KMS-11 (cell line): ENCODE results near the gene BCCIP.

Experiments
- H2AFZ ChIP-seq: fragments of 200-600 bp; sonication (generic); 2 replicates; pipeline ENCODE4 v1.6.1; 2016; ENCODE audit warnings: antibody characterized with exemption, mixed run types, low read depth
- H3K27ac ChIP-seq: fragments of 200-600 bp; sonication (generic); 2 replicates; pipeline ENCODE4 v1.6.1; 2016; ENCODE audit warnings: mild to moderate bottlenecking, mixed run types
- H3K27me3 ChIP-seq: fragments of 200-600 bp; sonication (generic); 2 replicates; pipeline ENCODE4 v1.6.1; 2017; ENCODE audit warnings: mild to moderate bottlenecking, low read depth, mixed run types, moderate library complexity; ENCODE audit not compliant: insufficient read depth
- H3K36me3 ChIP-seq: fragments of 200-600 bp; sonication (generic); 2 replicates; pipeline ENCODE4 v1.6.1; 2017; ENCODE audit warnings: mild to moderate bottlenecking, mixed run types; ENCODE audit not compliant: insufficient read depth
- H3K4me1 ChIP-seq: fragments of 200-600 bp; sonication (generic); 2 replicates; pipeline ENCODE4 v1.6.1; 2016; ENCODE audit warnings: mild to moderate bottlenecking, low read depth, mixed run types; ENCODE audit not compliant: poor library complexity, severe bottlenecking
- H3K4me2 ChIP-seq: fragments of 200-600 bp; sonication (generic); 2 replicates; pipeline ENCODE4 v1.7.0; 2016; ENCODE audit warnings: mild to moderate bottlenecking, mixed run types
- H3K4me3 ChIP-seq: fragments of 200-600 bp; sonication (generic); IDR thresholded peaks from 2 replicates; pipeline ENCODE4 v1.6.1; 2017; ENCODE audit warnings: low read depth, low read length, mixed read lengths; ENCODE audit not compliant: insufficient read depth
- H3K79me2 ChIP-seq: fragments of 200-600 bp; sonication (generic); 2 replicates; pipeline ENCODE4 v1.6.1; 2016; ENCODE audit warnings: low read depth, mixed run types; ENCODE audit not compliant: insufficient read depth
- H3K9ac ChIP-seq: fragments of 200-600 bp; sonication (generic); 2 replicates; pipeline ENCODE4 v1.6.1; 2016; ENCODE audit warnings: mild to moderate bottlenecking, mixed run types
- H4K20me1 ChIP-seq: fragments of 200-600 bp; sonication (generic); 2 replicates; pipeline ENCODE4 v1.6.1; 2016; ENCODE audit warnings: mild to moderate bottlenecking, mixed run types; ENCODE audit not compliant: insufficient read depth
- CTCF ChIP-seq: fragments of 200-600 bp; sonication (generic); conservative IDR thresholded peaks from 2 replicates; pipeline ENCODE4 v1.6.1; 2017; ENCODE audit warnings: low read depth, mild to moderate bottlenecking, antibody characterized with exemption, low read length, moderate library complexity, mixed read lengths

Gene BCCIP

DNA sequence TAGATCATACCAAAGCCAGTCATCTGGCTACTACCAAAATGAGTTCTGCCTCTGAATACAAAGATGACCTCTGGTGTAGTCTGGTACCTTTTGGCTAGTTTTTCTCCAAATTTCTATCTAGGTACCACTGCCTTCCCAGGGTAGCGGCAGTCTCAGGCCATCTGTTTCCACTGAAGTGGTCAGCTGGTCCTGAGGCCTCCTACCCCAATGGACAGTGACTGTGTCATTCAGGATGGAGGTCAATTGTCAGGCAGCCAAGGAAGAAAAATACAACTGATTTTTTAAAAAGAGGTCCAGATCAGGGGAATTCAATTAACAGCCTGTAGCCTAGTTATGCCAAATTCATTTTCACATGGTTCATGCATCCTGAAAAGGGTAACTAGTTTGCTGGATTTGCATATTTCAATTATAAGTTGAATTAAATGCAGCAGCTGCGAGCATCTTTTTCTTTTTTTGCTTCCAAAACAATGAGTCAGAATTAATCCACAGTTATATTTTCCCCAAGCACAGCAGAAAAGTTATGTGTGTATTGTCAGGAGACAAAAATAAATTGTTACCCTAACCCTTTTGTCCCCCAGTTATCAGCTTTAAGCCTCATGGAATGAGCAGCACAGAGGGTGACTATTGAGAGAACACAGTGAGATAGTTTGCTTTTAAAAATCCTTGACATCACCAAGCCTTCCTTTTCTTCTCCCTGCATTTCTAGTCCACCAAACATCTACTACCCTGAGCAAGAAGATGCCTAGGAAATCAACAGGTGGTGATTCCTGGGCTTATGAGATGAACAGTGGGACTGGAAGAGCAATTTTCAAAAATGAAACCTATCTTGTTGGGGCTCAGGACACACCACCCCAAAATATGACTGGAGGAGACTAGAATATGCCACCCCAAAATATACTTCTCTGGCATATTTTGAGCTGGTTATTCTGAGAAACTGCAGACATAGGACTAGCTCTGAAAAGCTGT is 27.7 kb downstream of the BCCIP start:
- Histone ChIP-seq H3K36me3 (no peaks in the 10 kb centered on the region), H3K4me3 (no peak overlapping the region), H3K27ac (no peak overlapping the region), H3K9ac (no peak overlapping the region), H3K4me2 (no peak overlapping the region), H3K79me2 (no peaks in the 10 kb centered on the region), H3K27me3 (no peaks in the 10 kb centered on the region), H2AFZ (no peak overlapping the region), H4K20me1 (no peaks in the 10 kb centered on the region), H3K4me1 (no peaks in the 10 kb centered on the region)
- no peak for TF ChIP-seq CTCF

GRCh38 chr10:125852487-125852886 is 29.1 kb downstream of the BCCIP start:
- no peak overlapping the region for H3K4me2 ChIP-seq
- H3K4me3 ChIP-seq: no peak overlapping the region
- no peak overlapping the region for H3K27ac ChIP-seq
- H3K4me1 ChIP-seq: no peaks in the 10 kb centered on the region
- no peaks in the 10 kb centered on the region for H3K79me2 ChIP-seq
- no peak overlapping the region for H2AFZ ChIP-seq
- no peak overlapping the region for H3K9ac ChIP-seq
- TF ChIP-seq CTCF: no peak
- H3K27me3 ChIP-seq: no peaks in the 10 kb centered on the region
- H4K20me1 ChIP-seq: no peaks in the 10 kb centered on the region
- H3K36me3 ChIP-seq: no peaks in the 10 kb centered on the region

GRCh38 chr10:125857185-125857760 is 33.9 kb downstream of the BCCIP start:
- no peaks in the 10 kb centered on the region for H4K20me1 ChIP-seq
- H3K9ac ChIP-seq: no peak overlapping the region
- H3K4me3 ChIP-seq: no peak overlapping the region
- no peaks in the 10 kb centered on the region for H3K36me3 ChIP-seq
- H3K79me2 ChIP-seq: no peaks in the 10 kb centered on the region
- H3K4me2 ChIP-seq: no peak overlapping the region
- TF ChIP-seq CTCF: no peak
- H3K4me1 ChIP-seq: no peaks in the 10 kb centered on the region
- H3K27ac ChIP-seq: no peak overlapping the region
- H2AFZ ChIP-seq: no peak overlapping the region
- H3K27me3 ChIP-seq: no peaks in the 10 kb centered on the region

GRCh38 chr10:125859128-125859817 is 35.9 kb downstream of the BCCIP start:
- H4K20me1 ChIP-seq: no peaks in the 10 kb centered on the region
- no peaks in the 10 kb centered on the region for H3K27me3 ChIP-seq
- no peaks in the 10 kb centered on the region for H3K4me1 ChIP-seq
- no peak overlapping the region for H3K4me2 ChIP-seq
- H3K79me2 ChIP-seq: no peaks in the 10 kb centered on the region
- no peaks in the 10 kb centered on the region for H3K36me3 ChIP-seq
- no peak for TF ChIP-seq CTCF
- no peak overlapping the region for H3K27ac ChIP-seq
- no peak overlapping the region for H2AFZ ChIP-seq
- H3K9ac ChIP-seq: no peak overlapping the region
- no peak overlapping the region for H3K4me3 ChIP-seq
